GM21576 (cell line): ENCODE results near the gene CCDC83.
A peak's percentile ranks its signal among the peaks of the same experiment; 100 is the strongest.

Experiments used
- ATAC-seq: cut with Tn5 transposase; IDR thresholded peaks from one replicate; pipeline ENCODE4 v1.9.1; 2021; ENCODE audit warnings: mild to moderate bottlenecking, moderate library complexity; ENCODE audit not compliant: unreplicated experiment

The CCDC83 gene

DNA sequence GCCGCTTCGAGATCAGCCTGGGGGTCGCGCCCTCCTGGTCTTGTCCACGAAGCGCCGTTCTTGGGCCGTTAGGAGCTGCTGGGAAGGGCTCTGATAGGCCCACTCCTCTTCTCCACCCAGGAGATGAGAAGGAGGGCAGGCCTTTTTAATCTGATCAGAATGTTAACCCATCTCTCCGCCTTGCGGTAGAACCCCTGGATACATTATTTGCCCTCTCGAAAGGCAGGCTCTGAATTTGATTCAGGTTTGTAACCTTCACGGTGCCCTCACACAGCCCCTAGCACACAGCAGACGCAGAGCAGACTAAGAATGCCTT, at the start of gene CCDC83:
Gene CCDC83, plus strand, starts transcription at position 43 of the 316 bp plus-strand sequence. CDS start 9,741 bp downstream, outside the sequence.
- ATAC-seq, result no peak

DNA sequence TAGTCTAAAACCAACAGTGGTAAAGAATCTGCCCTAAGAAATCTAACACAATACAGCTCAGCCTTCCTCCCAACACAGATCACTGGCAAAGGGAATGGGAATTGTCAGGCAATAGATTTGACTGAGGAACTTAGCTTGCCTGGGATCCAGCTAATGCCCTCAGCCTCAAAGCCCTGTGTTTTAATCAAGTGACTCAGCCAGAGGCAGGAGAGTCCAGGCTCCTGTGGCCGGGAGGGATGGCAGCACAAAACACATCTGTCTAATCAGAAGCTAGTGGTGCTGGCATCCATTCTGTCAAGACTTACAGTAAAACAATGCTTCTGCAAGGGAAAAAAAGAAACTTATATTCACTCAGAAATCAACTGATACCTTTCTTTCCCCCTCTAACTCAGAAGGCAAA, 49.8 kb upstream of the CCDC83 start:
- no peak for ATAC-seq

DNA sequence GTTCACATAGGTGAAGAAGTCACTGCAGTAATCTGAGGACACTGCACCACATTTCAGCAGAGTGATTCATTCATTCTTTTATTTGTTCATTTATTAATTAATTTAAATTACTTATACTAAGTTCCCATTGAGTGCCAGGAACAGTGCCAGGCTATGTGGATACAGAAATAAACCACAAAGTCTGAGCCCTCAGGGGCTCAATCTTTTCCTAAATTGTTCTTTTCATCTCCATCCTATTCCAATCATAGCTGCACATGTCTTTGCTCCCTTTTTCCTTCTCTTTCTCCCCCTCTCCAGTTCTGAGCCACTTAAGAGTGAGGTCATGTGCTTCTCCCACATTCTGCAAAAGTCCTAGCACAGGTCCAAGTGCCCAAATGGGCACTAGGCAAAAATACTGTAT, 49.2 kb upstream of the CCDC83 start:
- no peak for ATAC-seq

DNA sequence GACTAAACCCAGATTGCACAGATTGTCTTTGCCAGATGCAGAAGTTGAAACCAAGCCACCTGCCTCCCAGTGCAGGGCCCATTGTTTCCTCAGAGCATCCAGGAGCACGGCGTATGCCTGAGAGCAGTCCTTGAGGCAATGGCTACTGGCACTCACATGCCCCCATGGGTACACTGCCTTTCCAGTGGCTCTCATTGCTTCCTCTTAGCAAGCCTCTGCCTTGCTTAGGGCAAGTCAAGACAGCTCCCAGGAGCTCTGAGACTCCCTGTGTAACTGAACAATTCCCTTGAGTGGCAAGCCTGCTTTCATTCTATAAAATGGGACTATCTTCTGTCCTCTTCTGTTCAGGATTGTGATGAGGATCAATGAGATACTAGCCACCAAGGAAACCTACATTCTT, 48.3 kb upstream of the CCDC83 start:
- ATAC-seq, result no peak

GRCh38 chr11:85809191-85809590, 46.0 kb upstream of the CCDC83 start:
- no peak for ATAC-seq

GRCh38 chr11:85809863-85810262, 45.3 kb upstream of the CCDC83 start:
- no peak for ATAC-seq

DNA sequence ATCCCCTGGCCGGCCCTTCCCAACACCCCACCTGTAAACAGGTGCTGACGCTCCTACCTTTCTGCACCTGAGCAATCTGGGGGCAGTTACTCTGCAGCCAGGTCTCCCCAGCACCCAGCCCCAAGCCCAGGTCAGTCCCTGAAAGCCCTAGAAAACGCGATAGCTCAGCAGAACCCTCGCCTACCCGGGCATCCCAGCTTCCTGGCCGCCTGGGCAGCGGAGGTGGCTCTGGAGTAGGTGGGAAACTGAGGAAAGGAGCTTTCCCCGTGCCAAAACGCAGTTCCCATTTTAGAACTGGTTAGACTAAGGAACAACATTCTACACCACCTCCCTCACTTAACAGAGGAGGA, 44.7 kb upstream of the CCDC83 start:
- ATAC-seq, result no peak

DNA sequence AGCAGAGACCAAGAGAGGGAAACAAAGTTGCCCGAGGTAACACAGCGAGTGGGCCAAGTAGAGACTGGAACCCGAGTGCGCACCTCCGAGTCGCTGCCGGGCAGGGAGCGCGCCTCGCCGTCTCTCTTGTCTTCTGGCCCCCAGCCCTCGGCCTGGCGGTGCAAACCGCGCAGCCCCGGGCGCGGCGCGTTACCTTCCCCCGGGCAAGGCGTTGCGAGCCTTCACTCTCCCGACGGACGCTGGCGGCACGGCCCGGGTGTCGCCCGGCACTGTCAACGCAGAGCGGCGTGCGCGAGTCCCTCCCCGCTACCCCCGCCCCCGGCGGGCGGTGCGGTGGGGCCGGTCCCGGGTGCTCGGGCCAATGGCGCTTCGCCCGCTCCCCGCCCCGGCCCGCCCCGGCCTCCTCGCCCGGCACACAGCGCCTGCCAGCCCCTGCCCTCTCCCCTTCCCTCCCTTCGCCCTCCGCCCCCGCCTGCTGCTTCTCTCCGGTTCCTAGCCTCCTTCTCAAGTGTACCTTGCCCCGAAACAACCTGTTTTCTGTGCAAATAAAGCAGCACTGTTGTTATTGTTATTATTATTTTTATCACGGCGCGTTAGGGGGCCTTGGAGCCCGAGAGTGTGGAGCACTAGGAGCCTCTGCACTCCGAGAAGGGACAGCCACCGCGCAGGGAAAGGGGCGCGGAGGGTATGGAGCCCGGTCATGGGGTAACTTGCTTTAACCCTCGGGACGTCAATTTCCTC, 44.1 kb upstream of the CCDC83 start, which contains the start of gene SYTL2:
Gene SYTL2, minus strand, starts transcription at position 271 of the 741 bp plus-strand sequence. CDS start 53,416 bp downstream, outside the sequence.
- ATAC-seq, result peak; percentile 84

GRCh38 chr11:85811624-85812023, 43.6 kb upstream of the CCDC83 start:
- ATAC-seq, result no peak

GRCh38 chr11:85813721-85814120, 41.5 kb upstream of the CCDC83 start:
- no peak for ATAC-seq

DNA sequence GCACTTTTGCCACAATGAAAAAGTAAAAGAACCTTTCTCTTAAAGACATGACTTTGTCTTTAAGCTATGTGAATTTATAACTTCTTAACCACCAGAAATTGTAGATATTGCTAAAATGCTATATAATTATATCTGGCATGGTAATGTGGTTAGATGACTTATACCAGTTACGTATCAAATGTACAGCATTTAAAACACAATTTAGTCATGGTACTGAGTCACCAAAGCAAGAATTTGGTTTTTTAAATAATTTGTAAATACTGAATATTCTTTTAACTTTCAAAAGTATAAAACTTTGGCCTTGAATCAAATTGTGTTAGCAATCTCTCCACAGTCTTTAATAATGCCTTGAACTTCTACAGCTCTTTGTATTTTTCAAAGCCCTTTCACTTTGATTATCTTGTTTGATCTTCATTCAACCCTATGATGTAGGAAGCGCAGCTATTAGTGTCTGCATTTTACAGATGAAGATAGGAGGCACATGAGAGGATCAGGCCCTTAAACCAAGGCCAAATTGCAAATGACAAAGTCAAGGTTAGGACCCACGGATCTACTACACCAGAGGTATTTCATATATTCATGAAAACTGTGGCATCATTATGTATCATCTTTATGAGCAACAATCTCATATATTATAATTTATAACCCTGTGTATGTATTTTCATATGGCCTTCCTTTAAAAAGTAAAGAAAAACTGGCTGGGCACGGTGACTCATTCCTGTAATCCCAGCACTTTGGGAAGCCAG, 39.8 kb upstream of the CCDC83 start:
- ATAC-seq, result no peak

DNA sequence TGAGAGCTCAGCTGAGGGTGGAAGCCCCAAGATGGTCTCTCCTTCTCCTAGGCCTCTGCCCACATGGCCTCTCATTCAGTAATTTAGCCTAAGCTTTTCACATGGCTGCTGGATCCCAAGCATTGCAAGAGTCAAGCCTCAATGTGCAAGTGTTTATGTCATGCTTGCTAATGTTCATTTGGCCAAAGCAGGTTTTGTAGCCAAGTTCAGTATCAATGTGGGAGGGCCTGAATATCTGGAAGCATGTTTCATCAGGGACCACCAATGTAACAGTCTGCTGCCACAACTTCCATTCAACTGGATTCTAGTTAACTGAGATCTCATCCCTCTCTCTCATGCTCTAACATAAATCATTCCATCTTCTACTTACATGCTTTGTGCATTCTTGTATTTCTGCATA, 35.7 kb upstream of the CCDC83 start:
- ATAC-seq, result no peak

- no peak for ATAC-seq
These were observed 33.5 kb upstream of the CCDC83 start for GRCh38 chr11:85821636-85822035.

GRCh38 chr11:85822814-85823213, 32.4 kb upstream of the CCDC83 start:
- no peak for ATAC-seq

DNA sequence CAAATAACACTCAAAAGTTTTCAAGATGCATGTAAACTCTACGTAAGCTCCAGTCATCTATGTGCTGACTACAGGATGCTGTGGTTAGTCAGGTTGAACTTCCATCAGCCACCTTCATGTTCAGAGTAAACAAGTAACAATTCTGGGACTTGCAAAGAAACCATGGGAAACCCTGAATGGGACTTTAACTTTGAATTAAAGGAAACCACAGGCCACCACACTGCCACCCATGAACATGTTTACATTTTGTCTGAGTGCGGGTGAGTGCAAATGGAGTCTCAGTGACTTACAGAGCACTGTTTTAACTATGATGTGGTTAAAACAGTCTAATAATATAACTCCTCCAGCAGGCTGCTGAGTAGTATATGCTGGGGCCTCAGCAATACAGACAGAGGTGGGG, 31.4 kb upstream of the CCDC83 start:
- ATAC-seq, result no peak

- no peak for ATAC-seq
These were observed 29.6 kb upstream of the CCDC83 start for GRCh38 chr11:85825616-85826015.

- no peak for ATAC-seq
These were observed 28.9 kb upstream of the CCDC83 start for GRCh38 chr11:85826116-85826855.

DNA sequence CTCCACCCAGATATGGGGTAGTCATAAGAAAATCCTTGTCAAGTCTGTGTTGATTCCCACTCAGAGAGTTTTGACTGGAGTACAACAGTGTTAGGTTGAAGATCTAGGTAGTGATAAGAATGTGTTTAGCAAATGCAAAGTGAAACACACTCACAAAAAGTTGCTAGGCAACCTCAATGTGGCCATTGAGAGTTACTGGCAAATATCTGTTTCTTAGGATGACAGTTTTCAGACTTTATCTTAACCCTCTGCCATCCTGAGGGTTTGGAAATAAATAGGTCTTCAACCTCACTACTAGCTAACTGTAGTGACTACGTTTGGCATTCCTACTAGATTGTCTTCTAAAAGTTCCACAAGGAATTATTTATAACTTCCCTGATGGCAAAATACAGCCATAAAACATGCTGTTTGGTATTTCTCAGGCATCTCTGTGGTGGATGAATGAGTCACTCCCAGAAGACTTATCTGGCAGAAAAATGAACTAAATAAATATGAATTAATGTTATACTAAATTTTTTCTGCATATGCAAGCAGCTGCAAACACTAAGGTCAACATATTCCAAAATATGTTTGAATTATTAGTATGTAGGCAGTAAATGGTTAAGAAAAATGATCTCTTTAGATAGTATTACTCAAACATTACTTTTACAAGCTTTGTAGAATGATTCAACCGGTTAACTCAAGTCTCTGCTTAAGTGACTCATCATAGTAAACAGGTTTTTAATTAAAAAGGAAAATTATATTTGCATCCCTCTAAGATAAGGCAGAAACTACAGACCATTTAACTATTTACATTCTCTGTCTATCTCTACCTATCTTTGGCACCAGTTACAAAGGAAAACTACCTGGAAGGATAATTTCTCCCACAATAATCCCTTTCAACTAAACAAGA, 27.2 kb upstream of the CCDC83 start:
- ATAC-seq, result no peak

DNA sequence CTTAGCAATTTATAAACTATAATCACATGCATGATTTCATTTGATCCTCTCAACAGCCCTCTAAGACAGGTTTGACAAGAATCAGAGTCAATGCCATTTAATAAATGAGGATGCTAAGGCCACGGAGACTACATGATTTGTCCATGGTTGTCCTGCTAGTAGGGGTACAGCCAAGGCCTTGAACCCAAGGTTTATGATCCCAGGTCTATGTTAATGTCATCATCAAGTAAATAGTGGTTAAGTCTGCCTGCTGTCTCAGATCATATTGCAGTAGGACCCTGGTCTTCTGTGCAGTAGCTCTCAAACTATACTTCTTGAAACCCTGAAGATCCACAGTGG, 26.6 kb upstream of the CCDC83 start:
- no peak for ATAC-seq

GRCh38 chr11:85829172-85829571, 26.0 kb upstream of the CCDC83 start:
- no peak for ATAC-seq

- ATAC-seq, result no peak
These were observed 24.1 kb upstream of the CCDC83 start for GRCh38 chr11:85831050-85831449.
